ENCODE data around the gene ZNF440.
A peak's percentile ranks its signal among the peaks of the same experiment; 100 is the strongest.
"Not testable (repeated sequence)": the region's sequence is repeated elsewhere in the genome, so short reads cannot be mapped to it uniquely, and the experiment has no call there.

Gene ZNF440

DNA sequence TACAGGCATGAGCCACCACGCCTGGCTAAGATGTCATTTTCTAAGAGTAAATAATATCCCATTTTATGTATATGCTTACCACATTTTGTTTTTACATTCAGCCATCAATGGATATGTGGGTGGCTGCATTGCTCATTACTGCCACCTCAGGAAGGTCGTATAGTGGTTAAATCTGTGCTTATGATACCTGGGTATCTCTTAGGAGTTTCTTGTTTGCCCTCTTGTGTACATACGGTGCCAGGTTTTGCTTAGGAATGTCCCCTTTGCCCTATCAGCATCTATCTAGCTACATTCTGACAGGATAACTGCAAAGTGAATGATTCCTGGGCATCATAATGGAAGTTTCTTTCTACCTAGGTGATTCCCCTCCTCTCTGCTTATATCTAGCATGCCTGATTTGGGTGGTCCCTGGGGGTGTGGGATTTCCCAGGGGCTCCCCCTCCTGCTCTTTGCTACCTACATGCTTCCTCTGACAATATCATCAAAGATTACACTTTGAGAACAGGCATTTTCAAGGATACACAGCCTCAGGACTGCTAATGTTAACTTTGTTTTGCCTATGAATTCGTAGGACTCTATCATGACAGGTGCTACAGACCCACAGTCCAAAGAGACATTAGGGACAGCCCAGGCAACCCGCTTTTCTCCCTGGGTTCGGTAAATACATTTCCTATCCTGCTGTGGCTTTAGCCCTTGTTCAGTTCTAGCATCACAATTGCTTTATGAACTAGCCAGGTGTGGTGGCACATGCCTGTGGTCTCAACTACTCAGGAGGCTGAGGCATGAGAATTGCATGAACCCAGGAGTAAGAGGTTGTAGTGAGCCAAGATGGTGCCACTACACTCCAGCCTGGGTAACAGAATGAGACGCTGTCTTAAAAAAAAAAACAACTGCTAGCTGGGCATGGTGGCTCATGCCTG is 15.1 kb downstream of the ZNF440 start:
- H3K9ac ChIP-seq (ENCODE audit: low read depth, low read length, poor library complexity, severe bottlenecking); H3K4me3 ChIP-seq (ENCODE audit: low read length, poor library complexity, severe bottlenecking); H3K27me3 ChIP-seq (ENCODE audit: insufficient read depth, low read length, poor library complexity, severe bottlenecking); H3F3A ChIP-seq (ENCODE audit: low read depth); H3K9me2 ChIP-seq (replicated peaks; ENCODE audit: low read depth, low read length); H3K4me2 ChIP-seq (ENCODE audit: low read depth, low read length, poor library complexity, severe bottlenecking); H4K20me1 ChIP-seq (ENCODE audit: insufficient read depth, low read length, poor library complexity, severe bottlenecking); H2AFZ ChIP-seq (ENCODE audit: low read length); H3K4me1 ChIP-seq (ENCODE audit: insufficient read depth, low read length, poor library complexity, severe bottlenecking); H3K79me2 ChIP-seq (ENCODE audit: insufficient read depth, low read length): not testable (repeated sequence)
- Histone ChIP-seq H3K36me3 (ENCODE audit: insufficient read depth, low read length) (peaks cover 31% of the 10 kb centered on the region; the same call in 1 of the 2 replicates), H3K9me3 (ENCODE audit: insufficient read depth, low read depth, low read length) (peaks cover 32% of the 10 kb centered on the region; the same call in 1 of the 2 replicates)
- TF ChIP-seq, protein P1, sequence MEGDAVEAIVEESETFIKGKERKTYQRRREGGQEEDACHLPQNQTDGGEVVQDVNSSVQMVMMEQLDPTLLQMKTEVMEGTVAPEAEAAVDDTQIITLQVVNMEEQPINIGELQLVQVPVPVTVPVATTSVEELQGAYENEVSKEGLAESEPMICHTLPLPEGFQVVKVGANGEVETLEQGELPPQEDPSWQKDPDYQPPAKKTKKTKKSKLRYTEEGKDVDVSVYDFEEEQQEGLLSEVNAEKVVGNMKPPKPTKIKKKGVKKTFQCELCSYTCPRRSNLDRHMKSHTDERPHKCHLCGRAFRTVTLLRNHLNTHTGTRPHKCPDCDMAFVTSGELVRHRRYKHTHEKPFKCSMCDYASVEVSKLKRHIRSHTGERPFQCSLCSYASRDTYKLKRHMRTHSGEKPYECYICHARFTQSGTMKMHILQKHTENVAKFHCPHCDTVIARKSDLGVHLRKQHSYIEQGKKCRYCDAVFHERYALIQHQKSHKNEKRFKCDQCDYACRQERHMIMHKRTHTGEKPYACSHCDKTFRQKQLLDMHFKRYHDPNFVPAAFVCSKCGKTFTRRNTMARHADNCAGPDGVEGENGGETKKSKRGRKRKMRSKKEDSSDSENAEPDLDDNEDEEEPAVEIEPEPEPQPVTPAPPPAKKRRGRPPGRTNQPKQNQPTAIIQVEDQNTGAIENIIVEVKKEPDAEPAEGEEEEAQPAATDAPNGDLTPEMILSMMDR (conservative IDR thresholded peaks at IDR 0.05; ENCODE audit: low read length): peak; percentile 25; the same call in 1 of the 2 replicates

DNA sequence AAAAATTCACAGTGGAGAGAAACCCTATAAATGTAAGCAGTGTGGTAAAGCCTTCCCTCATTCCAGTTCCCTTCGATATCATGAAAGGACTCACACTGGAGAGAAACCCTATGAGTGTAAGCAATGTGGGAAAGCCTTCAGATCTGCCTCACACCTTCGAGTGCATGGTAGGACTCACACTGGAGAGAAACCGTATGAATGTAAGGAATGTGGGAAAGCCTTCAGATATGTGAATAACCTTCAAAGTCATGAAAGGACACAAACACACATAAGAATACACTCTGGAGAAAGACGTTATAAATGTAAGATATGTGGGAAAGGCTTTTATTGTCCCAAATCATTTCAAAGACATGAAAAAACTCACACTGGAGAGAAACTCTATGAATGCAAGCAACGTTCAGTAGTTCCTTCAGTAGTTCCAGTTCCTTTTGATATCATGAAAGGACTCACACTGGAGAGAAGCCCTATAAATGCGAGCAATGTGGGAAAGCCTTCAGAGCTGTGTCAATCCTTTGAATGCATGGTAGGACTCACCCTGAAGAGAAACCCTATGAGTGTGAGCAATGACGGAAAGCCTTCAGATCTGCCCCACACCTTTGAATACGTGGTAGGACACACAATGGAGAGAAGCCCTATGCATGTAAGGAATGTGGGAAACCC is 18.3 kb downstream of the ZNF440 start:
- no peak for TF ChIP-seq EZH2phosphoT487 (IDR thresholded peaks at IDR 0.05; ENCODE audit: borderline replicate concordance)
- TF ChIP-seq, protein P1 (conservative IDR thresholded peaks at IDR 0.05; ENCODE audit: low read length): no peak
- Histone ChIP-seq H3F3A (ENCODE audit: low read depth) (no peaks in the 10 kb centered on the region), H3K9ac (ENCODE audit: low read depth, low read length, poor library complexity, severe bottlenecking) (no peak overlapping the region), H3K4me2 (ENCODE audit: low read depth, low read length, poor library complexity, severe bottlenecking) (no peak overlapping the region), H2AFZ (ENCODE audit: low read length) (no peak overlapping the region), H3K4me1 (ENCODE audit: insufficient read depth, low read length, poor library complexity, severe bottlenecking) (no peaks in the 10 kb centered on the region), H3K27me3 (ENCODE audit: insufficient read depth, low read length, poor library complexity, severe bottlenecking) (no peaks in the 10 kb centered on the region), H3K9me2 (replicated peaks; ENCODE audit: low read depth, low read length) (no peaks in the 10 kb centered on the region), H3K4me3 (ENCODE audit: low read length, poor library complexity, severe bottlenecking) (no peak overlapping the region), H3K36me3 (ENCODE audit: insufficient read depth, low read length) (peaks cover 31% of the 10 kb centered on the region; the same call in 1 of the 2 replicates), H4K20me1 (ENCODE audit: insufficient read depth, low read length, poor library complexity, severe bottlenecking) (no peaks in the 10 kb centered on the region), H3K79me2 (ENCODE audit: insufficient read depth, low read length) (no peaks in the 10 kb centered on the region), H3K9me3 (ENCODE audit: insufficient read depth, low read depth, low read length) (peaks cover 32% of the 10 kb centered on the region; the same call in 1 of the 2 replicates)

DNA sequence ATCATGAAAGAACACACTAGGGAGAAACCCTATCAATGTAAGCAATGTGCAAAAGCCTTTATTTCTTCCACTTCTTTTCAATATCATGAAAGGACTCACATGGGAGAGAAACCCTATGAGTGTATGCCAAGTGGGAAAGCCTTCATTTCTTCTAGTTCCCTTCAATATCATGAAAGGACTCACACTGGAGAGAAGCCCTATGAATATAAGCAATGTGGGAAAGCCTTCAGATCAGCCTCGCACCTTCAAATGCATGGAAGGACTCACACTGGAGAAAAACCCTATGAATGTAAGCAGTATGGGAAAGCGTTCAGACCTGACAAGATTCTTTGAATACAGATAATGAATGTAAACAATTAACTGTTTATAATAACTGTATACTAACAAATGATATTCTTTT is 19.5 kb downstream of the ZNF440 start:
- no peak overlapping the region for H2AFZ ChIP-seq (ENCODE audit: low read length)
- no peaks in the 10 kb centered on the region for H3K79me2 ChIP-seq (ENCODE audit: insufficient read depth, low read length)
- H3K27me3 ChIP-seq (ENCODE audit: insufficient read depth, low read length, poor library complexity, severe bottlenecking): no peaks in the 10 kb centered on the region
- no peak for TF ChIP-seq EZH2phosphoT487 (IDR thresholded peaks at IDR 0.05; ENCODE audit: borderline replicate concordance)
- TF ChIP-seq, protein P1 (conservative IDR thresholded peaks at IDR 0.05; ENCODE audit: low read length): no peak
- no peaks in the 10 kb centered on the region for H4K20me1 ChIP-seq (ENCODE audit: insufficient read depth, low read length, poor library complexity, severe bottlenecking)
- H3K9me2 ChIP-seq (replicated peaks; ENCODE audit: low read depth, low read length): no peaks in the 10 kb centered on the region
- H3K4me2 ChIP-seq (ENCODE audit: low read depth, low read length, poor library complexity, severe bottlenecking): no peak overlapping the region
- H3K4me3 ChIP-seq (ENCODE audit: low read length, poor library complexity, severe bottlenecking): no peak overlapping the region
- no peaks in the 10 kb centered on the region for H3K4me1 ChIP-seq (ENCODE audit: insufficient read depth, low read length, poor library complexity, severe bottlenecking)
- H3K36me3 ChIP-seq (ENCODE audit: insufficient read depth, low read length): peaks cover 31% of the 10 kb centered on the region; the same call in 1 of the 2 replicates
- no peaks in the 10 kb centered on the region for H3F3A ChIP-seq (ENCODE audit: low read depth)
- H3K9ac ChIP-seq (ENCODE audit: low read depth, low read length, poor library complexity, severe bottlenecking): no peak overlapping the region
- peaks cover 32% of the 10 kb centered on the region; the same call in 1 of the 2 replicates for H3K9me3 ChIP-seq (ENCODE audit: insufficient read depth, low read depth, low read length)

DNA sequence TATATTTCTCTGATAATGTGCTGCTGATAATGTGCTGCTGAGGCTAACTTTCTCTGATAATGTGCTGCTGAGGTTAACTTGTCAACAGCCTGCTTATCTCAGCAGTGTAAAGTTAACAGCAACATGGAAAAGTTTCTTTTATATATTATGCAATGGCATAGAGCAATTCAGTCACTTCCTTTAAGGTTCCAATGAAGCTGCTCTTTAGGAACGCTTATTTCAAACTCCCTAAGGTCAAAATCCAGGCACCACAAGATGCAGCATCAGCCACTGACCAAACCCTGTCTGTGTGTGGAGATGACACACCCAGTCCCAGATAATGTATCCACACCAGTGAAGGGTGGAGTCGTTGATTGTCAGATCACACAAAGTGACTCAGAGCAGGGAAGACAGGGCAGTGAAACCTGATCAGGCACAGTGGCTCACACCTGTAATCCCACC is 21.6 kb downstream of the ZNF440 start:
- Histone ChIP-seq H3K9me3 (ENCODE audit: insufficient read depth, low read depth, low read length) (peaks cover 32% of the 10 kb centered on the region; the same call in 1 of the 2 replicates), H3K36me3 (ENCODE audit: insufficient read depth, low read length) (peaks cover 25% of the 10 kb centered on the region; the same call in 1 of the 2 replicates)
- not testable (repeated sequence) for H4K20me1 ChIP-seq (ENCODE audit: insufficient read depth, low read length, poor library complexity, severe bottlenecking); H3K79me2 ChIP-seq (ENCODE audit: insufficient read depth, low read length); H3F3A ChIP-seq (ENCODE audit: low read depth); H3K4me1 ChIP-seq (ENCODE audit: insufficient read depth, low read length, poor library complexity, severe bottlenecking); H3K27me3 ChIP-seq (ENCODE audit: insufficient read depth, low read length, poor library complexity, severe bottlenecking); H3K9me2 ChIP-seq (replicated peaks; ENCODE audit: low read depth, low read length); H3K4me2 ChIP-seq (ENCODE audit: low read depth, low read length, poor library complexity, severe bottlenecking); H3K9ac ChIP-seq (ENCODE audit: low read depth, low read length, poor library complexity, severe bottlenecking); H2AFZ ChIP-seq (ENCODE audit: low read length); H3K4me3 ChIP-seq (ENCODE audit: low read length, poor library complexity, severe bottlenecking)
